Measurements from ENCODE around the gene CDKN2AIPNL. TPM values are rescaled to one million over a fixed set of nuclear protein-coding genes. Genes with fewer than 3 reads are reported as not detected.
"Not testable (repeated sequence)": the region's sequence is repeated elsewhere in the genome, so short reads cannot be mapped to it uniquely, and the experiment has no call there.

CDKN2AIPNL gene
- total RNA-seq, 1 donor from 2014 or later: 16.0 TPM

GRCh38 chr5:134437847-134438581, 26.3 kb upstream of the CDKN2AIPNL start:
- DNase-seq: peak; percentile 11

- no peak for DNase-seq
Observed at GRCh38 chr5:134437340-134437846, 25.7 kb upstream of the CDKN2AIPNL start.

- peak; percentile 7 for DNase-seq
Observed at GRCh38 chr5:134436523-134437339, 25.1 kb upstream of the CDKN2AIPNL start.

GRCh38 chr5:134435560-134435959, 23.9 kb upstream of the CDKN2AIPNL start:
- no peak for DNase-seq

GRCh38 chr5:134432677-134433359, 21.1 kb upstream of the CDKN2AIPNL start:
- DNase-seq: no peak

- no peak for DNase-seq
Observed at GRCh38 chr5:134432174-134432573, 20.5 kb upstream of the CDKN2AIPNL start.

GRCh38 chr5:134430001-134430569, 18.4 kb upstream of the CDKN2AIPNL start:
- no peak for DNase-seq

- no peak for DNase-seq
Observed at GRCh38 chr5:134427540-134428041, 15.9 kb upstream of the CDKN2AIPNL start.

- no peak for DNase-seq
Observed at GRCh38 chr5:134426361-134426760, 14.7 kb upstream of the CDKN2AIPNL start.

GRCh38 chr5:134423376-134423775, 11.7 kb upstream of the CDKN2AIPNL start:
- DNase-seq: no peak

- no peak for DNase-seq
Observed at GRCh38 chr5:134422791-134423365, 11.2 kb upstream of the CDKN2AIPNL start.

GRCh38 chr5:134421038-134421437, 9.4 kb upstream of the CDKN2AIPNL start:
- not testable (repeated sequence) for DNase-seq

GRCh38 chr5:134420343-134420742, 8.7 kb upstream of the CDKN2AIPNL start:
- DNase-seq: no peak

GRCh38 chr5:134418958-134419357, 7.3 kb upstream of the CDKN2AIPNL start:
- no peak for DNase-seq

GRCh38 chr5:134417707-134418106, 6.0 kb upstream of the CDKN2AIPNL start:
- DNase-seq: no peak

- no peak for DNase-seq
Observed at GRCh38 chr5:134413046-134413445, 1.4 kb upstream of the CDKN2AIPNL start.

GRCh38 chr5:134411228-134411545, 494 bp downstream of the CDKN2AIPNL start:
- no peak for DNase-seq

GRCh38 chr5:134410822-134411221, 859 bp downstream of the CDKN2AIPNL start:
- DNase-seq: no peak

- DNase-seq: no peak
Observed at GRCh38 chr5:134409321-134409720, 2.4 kb downstream of the CDKN2AIPNL start.

- no peak for DNase-seq
Observed at GRCh38 chr5:134406390-134406789, 5.3 kb downstream of the CDKN2AIPNL start.

GRCh38 chr5:134403951-134404350, 7.7 kb downstream of the CDKN2AIPNL start:
- no peak for DNase-seq

- DNase-seq: no peak
Observed at GRCh38 chr5:134398609-134399155, 13.0 kb downstream of the CDKN2AIPNL start.
